ENCODE data around the gene QSOX1. TPM values are rescaled to one million over a fixed set of nuclear protein-coding genes. Genes with fewer than 3 reads are reported as not detected.

Gene QSOX1
- total and polyA plus RNA-seq, 9 of the 15 experiments (the other 6 are each of a cell fraction or from before 2014, with no cell fraction given): 4.0 to 53.1 (median 15.0) TPM

- TF ChIP-seq ELK1 (CRISPR knock-in tag; IDR thresholded peaks at IDR 0.05) (0 out of 2 replicates have a peak, but pooled peaks have one; percentile 80), DEAF1 (CRISPR knock-in tag; IDR thresholded peaks at IDR 0.05) (no peak), C11orf30 (IDR thresholded peaks at IDR 0.05; ENCODE audit: low read depth) (peak; percentile 68), ELF1 (tag; IDR thresholded peaks at IDR 0.05) (no peak; the same call in 1 of the 2 replicates), DMBX1 (CRISPR knock-in tag; IDR thresholded peaks at IDR 0.05; ENCODE audit: borderline replicate concordance) (0 out of 2 replicates have a peak, but pooled peaks have one; percentile 25), GATAD2B (IDR thresholded peaks at IDR 0.05; ENCODE audit: borderline replicate concordance) (peak; percentile 22; the same call in 1 of the 2 replicates), GABPB2 (CRISPR knock-in tag; conservative IDR thresholded peaks at IDR 0.05) (no peak), ZNF518B (CRISPR knock-in tag; IDR thresholded peaks at IDR 0.05) (no peak)
- TF ChIP-seq, protein P1, sequence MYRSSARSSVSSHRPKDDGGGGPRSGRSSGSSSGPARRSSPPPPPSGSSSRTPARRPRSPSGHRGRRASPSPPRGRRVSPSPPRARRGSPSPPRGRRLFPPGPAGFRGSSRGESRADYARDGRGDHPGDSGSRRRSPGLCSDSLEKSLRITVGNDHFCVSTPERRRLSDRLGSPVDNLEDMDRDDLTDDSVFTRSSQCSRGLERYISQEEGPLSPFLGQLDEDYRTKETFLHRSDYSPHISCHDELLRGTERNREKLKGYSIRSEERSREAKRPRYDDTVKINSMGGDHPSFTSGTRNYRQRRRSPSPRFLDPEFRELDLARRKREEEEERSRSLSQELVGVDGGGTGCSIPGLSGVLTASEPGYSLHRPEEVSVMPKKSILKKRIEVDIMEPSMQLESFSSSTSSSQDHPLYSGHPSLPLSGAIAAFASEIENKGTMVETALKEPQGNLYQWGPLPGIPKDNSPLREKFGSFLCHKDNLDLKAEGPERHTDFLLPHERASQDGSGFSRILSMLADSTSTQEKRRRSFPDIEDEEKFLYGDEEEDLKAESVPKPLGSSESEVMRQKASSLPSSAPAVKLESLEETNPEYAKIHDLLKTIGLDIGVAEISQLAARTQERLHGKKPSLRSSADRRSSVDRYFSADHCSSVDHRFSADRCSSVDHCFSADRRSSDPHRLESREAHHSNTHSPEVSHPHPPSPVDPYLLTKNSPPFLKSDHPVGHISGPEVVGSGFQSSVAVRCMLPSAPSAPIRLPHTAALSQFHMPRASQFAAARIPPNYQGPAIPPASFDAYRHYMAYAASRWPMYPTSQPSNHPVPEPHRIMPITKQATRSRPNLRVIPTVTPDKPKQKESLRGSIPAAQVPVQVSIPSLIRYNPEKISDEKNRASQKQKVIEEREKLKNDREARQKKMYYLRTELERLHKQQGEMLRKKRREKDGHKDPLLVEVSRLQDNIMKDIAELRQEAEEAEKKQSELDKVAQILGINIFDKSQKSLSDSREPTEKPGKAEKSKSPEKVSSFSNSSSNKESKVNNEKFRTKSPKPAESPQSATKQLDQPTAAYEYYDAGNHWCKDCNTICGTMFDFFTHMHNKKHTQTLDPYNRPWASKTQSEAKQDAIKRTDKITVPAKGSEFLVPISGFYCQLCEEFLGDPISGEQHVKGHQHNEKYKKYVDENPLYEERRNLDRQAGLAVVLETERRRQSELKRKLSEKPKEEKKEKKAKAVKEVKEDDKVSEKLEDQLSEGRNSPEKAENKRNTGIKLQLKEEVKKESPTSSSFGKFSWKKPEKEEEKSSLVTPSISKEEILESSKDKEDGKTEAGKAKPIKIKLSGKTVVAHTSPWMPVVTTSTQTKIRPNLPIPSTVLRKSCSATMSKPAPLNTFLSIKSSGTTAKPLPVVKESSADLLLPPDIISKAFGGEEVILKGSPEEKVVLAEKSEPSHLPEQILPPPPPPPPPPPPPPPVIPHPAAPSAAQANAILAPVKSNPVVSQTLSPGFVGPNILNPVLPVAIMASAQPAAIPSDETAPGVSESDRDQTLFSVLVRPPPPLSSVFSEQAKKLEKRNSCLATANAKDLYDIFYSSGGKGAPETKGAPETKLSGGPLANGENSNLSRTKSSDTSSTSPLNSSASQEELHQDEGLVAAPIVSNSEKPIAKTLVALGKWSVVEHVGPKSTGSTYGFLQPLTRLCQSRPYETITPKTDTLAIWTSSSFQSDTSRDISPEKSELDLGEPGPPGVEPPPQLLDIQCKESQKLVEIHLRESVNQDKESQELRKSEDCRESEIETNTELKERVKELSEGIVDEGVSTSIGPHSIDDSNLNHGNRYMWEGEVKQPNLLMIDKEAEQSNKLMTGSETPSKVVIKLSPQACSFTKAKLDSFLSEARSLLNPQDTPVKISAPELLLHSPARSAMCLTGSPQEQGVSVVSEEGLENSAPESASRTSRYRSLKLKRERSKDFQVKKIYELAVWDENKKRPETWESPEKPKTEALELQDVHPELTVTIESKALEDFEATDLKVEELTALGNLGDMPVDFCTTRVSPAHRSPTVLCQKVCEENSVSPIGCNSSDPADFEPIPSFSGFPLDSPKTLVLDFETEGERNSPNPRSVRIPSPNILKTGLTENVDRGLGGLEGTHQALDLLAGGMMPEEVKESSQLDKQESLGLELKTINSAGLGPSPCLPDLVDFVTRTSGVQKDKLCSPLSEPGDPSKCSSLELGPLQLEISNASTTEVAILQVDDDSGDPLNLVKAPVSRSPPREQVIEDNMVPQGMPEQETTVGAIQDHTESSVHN (IDR thresholded peaks at IDR 0.05; ENCODE audit: borderline replicate concordance in 1 of 2, low read depth in 1 of 2): no peak
Measured at GRCh38 chr1:180154325-180155181, at the start of gene QSOX1 (continued).

Data from K562 (cell line).